CD4-positive, alpha-beta memory T cell (primary cell): ENCODE measurements around the gene TWNK. TPM values are rescaled to one million over a fixed set of nuclear protein-coding genes. Genes with fewer than 3 reads are reported as not detected.
A peak's percentile ranks its signal among the peaks of the same experiment; 100 is the strongest.

Experiments
- CTCF ChIA-PET: fragments of 350-600 bp; sonication (Branson Sonifier 250); formaldehyde crosslinking; loops from one replicate; lab custom pipeline; 2021; ENCODE audit warnings: inconsistent platforms; ENCODE audit not compliant: partially characterized antibody; lab: Charles Lee
- POLR2A ChIA-PET: fragments of 350-600 bp; sonication (Branson Sonifier 250); formaldehyde crosslinking; loops from one replicate; lab custom pipeline; 2021; ENCODE audit not compliant: partially characterized antibody; lab: Charles Lee
- DNase-seq, 5 donors: peaks; one replicate each; pipeline versions ENCODE4 v3.0.0 to v3.0.0-alpha.2; 2020 to 2022; ENCODE audit warnings: mixed read lengths in 1 of 5
- H3K27ac ChIP-seq: one replicate; pipeline ENCODE4 v1.7.0; 2013; ENCODE audit warnings: low read depth, low read length
- H3K27me3 ChIP-seq: 2 replicates; pipeline ENCODE4 v1.7.0; 2013; ENCODE audit warnings: mild to moderate bottlenecking, low read length, moderate library complexity; ENCODE audit not compliant: insufficient read depth
- H3K36me3 ChIP-seq: 2 replicates; pipeline ENCODE4 v1.7.0; 2013; ENCODE audit warnings: mild to moderate bottlenecking, low read length, moderate library complexity; ENCODE audit not compliant: insufficient read depth
- H3K4me1 ChIP-seq: 2 replicates; pipeline ENCODE4 v1.7.0; 2013; ENCODE audit warnings: mild to moderate bottlenecking, low read length, moderate library complexity; ENCODE audit not compliant: insufficient read depth
- H3K4me3 ChIP-seq, 2 donors: one replicate each; pipeline ENCODE4 v1.7.0; 2013; ENCODE audit warnings: low read length in 2 of 2, mild to moderate bottlenecking in 1 of 2
- H3K9me3 ChIP-seq, 2 donors: one replicate each; pipeline ENCODE4 v1.7.0; 2013; ENCODE audit warnings: low read length in 2 of 2, control low read depth in 1 of 2; ENCODE audit not compliant: control insufficient read depth in 1 of 2
- H3K27ac Mint-ChIP-seq, 7 donors: one replicate each; pipeline ENCODE4 v1.8.0; 2020 to 2021; ENCODE audit warnings: mixed read lengths in 7 of 7, mild to moderate bottlenecking in 6 of 7, inconsistent platforms in 3 of 7, moderate library complexity in 3 of 7
- H3K27me3 Mint-ChIP-seq, 2 donors: one replicate each; pipeline ENCODE4 v1.8.0; 2020 to 2021; ENCODE audit warnings: mixed read lengths in 2 of 2
- H3K36me3 Mint-ChIP-seq, 2 donors: one replicate each; pipeline ENCODE4 v1.8.0; 2020 to 2021; ENCODE audit warnings: mixed read lengths in 2 of 2, inconsistent platforms in 1 of 2, mild to moderate bottlenecking in 1 of 2
- H3K4me1 Mint-ChIP-seq, 4 donors: one replicate each; pipeline ENCODE4 v1.8.0; 2020 to 2021; ENCODE audit warnings: mixed read lengths in 4 of 4, mild to moderate bottlenecking in 1 of 4
- H3K4me3 Mint-ChIP-seq, 8 donors: one replicate each; pipeline ENCODE4 v1.8.0; 2020 to 2021; ENCODE audit warnings: mixed read lengths in 8 of 8, mild to moderate bottlenecking in 7 of 8, moderate library complexity in 6 of 8, inconsistent platforms in 3 of 8
- H3K9me3 Mint-ChIP-seq, 8 donors: one replicate each; pipeline ENCODE4 v1.8.0; 2020 to 2021; ENCODE audit warnings: mixed read lengths in 8 of 8, mild to moderate bottlenecking in 5 of 8, inconsistent platforms in 3 of 8, moderate library complexity in 1 of 8
- intact Hi-C: fragments of 100-400 bp; cut with micrococcal nuclease; formaldehyde crosslinking; loops from one replicate; pipeline ENCODE4 v1.15.1; 2023
- polyA plus RNA-seq, 2 donors: library from polyadenylated mRNA; unstranded; fragments of 300-500 nt; fragmentation: Illumina TruSeq; gene quantifications; one replicate each; pipeline ENCODE4 v1.2.3, GENCODE V29; 2021
- total RNA-seq, 2 experiments: library from RNA; stranded (reverse); gene quantifications; one replicate each; pipeline ENCODE4 v1.2.3, GENCODE V29; 2021

The TWNK gene
- total and polyA plus RNA-seq, 4 experiments from 2014 or later: 5.0 to 14.3 (median 10.9) TPM

- Mint-ChIP-seq H3K9me3 (no peaks in the 10 kb centered on the region), H3K36me3 (no peaks in the 10 kb centered on the region), H3K4me1 (peaks cover 12 to 19% (median 14%) of the 10 kb centered on the region in 4 donors), H3K4me3 (no peak overlapping the region), H3K27ac (no peak overlapping the region), H3K27me3 (peaks cover 27 to 32% of the 10 kb centered on the region in 2 donors)
- Histone ChIP-seq H3K4me3 (no peak overlapping the region), H3K27me3 (peaks cover 11% of the 10 kb centered on the region), H3K27ac (no peak overlapping the region), H3K36me3 (no peaks in the 10 kb centered on the region), H3K9me3 (no peaks in the 10 kb centered on the region), H3K4me1 (peaks cover 19% of the 10 kb centered on the region)
- no peak for DNase-seq
- ChIA-PET POLR2A (interaction anchor here (1.2 to 2.9 kb wide), 3 partner anchors 17 to 46 kb away, joined by 3 to 19 read pairs (median 12); partner anchors contain the start of genes PDZD7 and SFXN3), CTCF (interaction anchor here (0.6 to 7.2 kb wide), 27 partner anchors 9 to 454 kb away, joined by 3 to 171 read pairs (median 5); partner anchors contain the start of genes LZTS2, PDZD7, SEMA4G and SFXN3)
- intact Hi-C loops: loop anchor here (1.0 to 5.0 kb wide), 6 partner anchors 17 to 453 kb away; partner anchors contain the start of genes KAZALD1, SEMA4G and SLF2
These were observed 27.7 kb downstream of the TWNK start for GRCh38 chr10:101014966-101015581.

GRCh38 chr10:101015582-101015973 lies 28.2 kb downstream of the TWNK start:
- H3K27ac Mint-ChIP-seq: no peak overlapping the region

GRCh38 chr10:101016814-101017213 lies 29.5 kb downstream of the TWNK start:
- ChIA-PET POLR2A (interaction anchor here (1.0 to 3.3 kb wide), 4 partner anchors 15 to 20 kb away, joined by 3 to 13 read pairs (median 8); partner anchors contain the start of genes PDZD7 and SFXN3), CTCF (interaction anchor here (0.6 to 7.2 kb wide), 12 partner anchors 9 to 478 kb away, joined by 3 to 171 read pairs (median 6); partner anchors contain the start of genes KAZALD1, LZTS2 and SEMA4G)
- Mint-ChIP-seq H3K36me3 (no peaks in the 10 kb centered on the region), H3K4me1 (peaks cover 12 to 19% (median 14%) of the 10 kb centered on the region in 4 donors), H3K27ac (peak overlapping the region in 1 of 7 donors; percentile 12), H3K27me3 (peaks cover 28 to 39% of the 10 kb centered on the region in 2 donors), H3K4me3 (no peak overlapping the region), H3K9me3 (no peaks in the 10 kb centered on the region)
- no peak overlapping the region for H3K27ac ChIP-seq
- H3K4me3 ChIP-seq: no peak overlapping the region
- peaks cover 19% of the 10 kb centered on the region for H3K4me1 ChIP-seq
- no peaks in the 10 kb centered on the region for H3K36me3 ChIP-seq
- H3K9me3 ChIP-seq: no peaks in the 10 kb centered on the region
- intact Hi-C loops: no loop called here
- no peak for DNase-seq
- H3K27me3 ChIP-seq: peaks cover 11% of the 10 kb centered on the region

More at GRCh38 chr10:101015582-101015973, 28.2 kb downstream of the TWNK start:
- Histone ChIP-seq H3K27me3 (peaks cover 11% of the 10 kb centered on the region), H3K27ac (no peak overlapping the region), H3K36me3 (no peaks in the 10 kb centered on the region), H3K9me3 (no peaks in the 10 kb centered on the region), H3K4me3 (no peak overlapping the region), H3K4me1 (peaks cover 19% of the 10 kb centered on the region)
- H3K4me1 Mint-ChIP-seq: peaks cover 12 to 19% (median 14%) of the 10 kb centered on the region in 4 donors
- peaks cover 28 to 34% of the 10 kb centered on the region in 2 donors for H3K27me3 Mint-ChIP-seq
- H3K36me3 Mint-ChIP-seq: no peaks in the 10 kb centered on the region
- H3K9me3 Mint-ChIP-seq: no peaks in the 10 kb centered on the region
- ChIA-PET CTCF (interaction anchor here (1.2 to 7.2 kb wide), 11 partner anchors 8 to 58 kb away, joined by 3 to 171 read pairs (median 13); partner anchors contain the start of genes LZTS2 and SEMA4G), POLR2A (interaction anchor here (2.7 to 2.9 kb wide), 2 partner anchors 16 to 18 kb away, joined by 12 to 19 read pairs; partner anchors contain the start of genes PDZD7 and SFXN3)
- no peak overlapping the region for H3K4me3 Mint-ChIP-seq
- DNase-seq: no peak
- intact Hi-C loops: loop anchor here (2.0 kb wide), 1 partner anchor 47 kb away; the partner anchor contains the start of gene SEMA4G

- peaks cover 25 to 34% of the 10 kb centered on the region in 2 donors for H3K27me3 Mint-ChIP-seq
- intact Hi-C loops: no loop called here
- no peak overlapping the region for H3K27ac ChIP-seq
- peaks cover 7 to 12% (median 8%) of the 10 kb centered on the region in 4 donors for H3K4me1 Mint-ChIP-seq
- H3K27me3 ChIP-seq: peaks cover 11% of the 10 kb centered on the region
- no peak overlapping the region for H3K4me3 Mint-ChIP-seq
- CTCF ChIA-PET: interaction anchor here (1.2 to 7.2 kb wide), 14 partner anchors 13 to 60 kb away, joined by 3 to 171 read pairs (median 9); partner anchors contain the start of genes LZTS2, PDZD7, SEMA4G and SFXN3
- no peak overlapping the region for H3K27ac Mint-ChIP-seq
- POLR2A ChIA-PET: interaction anchor here (1.6 to 3.3 kb wide), 2 partner anchors 13 to 21 kb away, joined by 4 to 13 read pairs; partner anchors contain the start of genes PDZD7 and SFXN3
- no peaks in the 10 kb centered on the region for H3K9me3 Mint-ChIP-seq
- peaks cover 11% of the 10 kb centered on the region for H3K4me1 ChIP-seq
- no peaks in the 10 kb centered on the region for H3K36me3 ChIP-seq
- no peaks in the 10 kb centered on the region for H3K9me3 ChIP-seq
- H3K4me3 ChIP-seq: no peak overlapping the region
- no peak for DNase-seq
- H3K36me3 Mint-ChIP-seq: no peaks in the 10 kb centered on the region
These were observed 30.8 kb downstream of the TWNK start for GRCh38 chr10:101018118-101018599.

- no peaks in the 10 kb centered on the region for H3K36me3 ChIP-seq
- Mint-ChIP-seq H3K27ac (no peak overlapping the region), H3K27me3 (peaks cover 25 to 32% of the 10 kb centered on the region in 2 donors), H3K9me3 (no peaks in the 10 kb centered on the region), H3K4me1 (peaks cover 5 to 10% (median 6%) of the 10 kb centered on the region in 4 donors), H3K36me3 (no peaks in the 10 kb centered on the region), H3K4me3 (no peak overlapping the region)
- no peak overlapping the region for H3K27ac ChIP-seq
- peaks cover 7% of the 10 kb centered on the region for H3K4me1 ChIP-seq
- peak; percentile 53 to 68 (median 59) for DNase-seq
- ChIA-PET POLR2A (interaction anchor here (0.5 to 3.3 kb wide), 4 partner anchors 13 to 39 kb away, joined by 3 to 13 read pairs (median 4); partner anchors contain the start of genes PDZD7 and SFXN3), CTCF (interaction anchor here (1.0 to 7.2 kb wide), 21 partner anchors 9 to 71 kb away, joined by 3 to 171 read pairs (median 6); partner anchors contain the start of genes KAZALD1, LZTS2, PDZD7 and SEMA4G)
- no peaks in the 10 kb centered on the region for H3K9me3 ChIP-seq
- H3K27me3 ChIP-seq: peaks cover 11% of the 10 kb centered on the region
- intact Hi-C loops: loop anchor here (1.0 kb wide), 1 partner anchor 49 kb away; no protein-coding TSS in a partner anchor
- no peak overlapping the region for H3K4me3 ChIP-seq
These were observed 31.5 kb downstream of the TWNK start for GRCh38 chr10:101018600-101019439.

- intact Hi-C loops: loop anchor here (1.0 kb wide), 1 partner anchor 49 kb away; no protein-coding TSS in a partner anchor
- Histone ChIP-seq H3K9me3 (no peaks in the 10 kb centered on the region), H3K4me1 (peaks cover 3% of the 10 kb centered on the region), H3K4me3 (no peak overlapping the region), H3K27ac (no peak overlapping the region), H3K36me3 (no peaks in the 10 kb centered on the region), H3K27me3 (peaks cover 11% of the 10 kb centered on the region)
- Mint-ChIP-seq H3K27me3 (peaks cover 25 to 29% of the 10 kb centered on the region in 2 donors), H3K4me3 (no peak overlapping the region), H3K36me3 (no peaks in the 10 kb centered on the region), H3K4me1 (peaks cover 2 to 7% (median 3%) of the 10 kb centered on the region in 4 donors), H3K27ac (no peak overlapping the region), H3K9me3 (no peaks in the 10 kb centered on the region)
- DNase-seq: no peak
- ChIA-PET CTCF (interaction anchor here (1.0 to 7.2 kb wide), 21 partner anchors 9 to 72 kb away, joined by 3 to 171 read pairs (median 6); partner anchors contain the start of genes KAZALD1, LZTS2, PDZD7 and SEMA4G), POLR2A (interaction anchor here (1.3 to 3.3 kb wide), 3 partner anchors 12 to 23 kb away, joined by 4 to 13 read pairs (median 4); partner anchors contain the start of genes PDZD7 and SFXN3)
These were observed 32.0 kb downstream of the TWNK start for GRCh38 chr10:101019440-101019703.
